GM18517 (cell line): ENCODE measurements around the gene BICD2.

ENCODE experiments used
- ATAC-seq: cut with Tn5 transposase; IDR thresholded peaks from one replicate; pipeline ENCODE4 v1.9.1; 2021; ENCODE audit warnings: mild to moderate bottlenecking, moderate library complexity; ENCODE audit not compliant: unreplicated experiment

The BICD2 gene

DNA sequence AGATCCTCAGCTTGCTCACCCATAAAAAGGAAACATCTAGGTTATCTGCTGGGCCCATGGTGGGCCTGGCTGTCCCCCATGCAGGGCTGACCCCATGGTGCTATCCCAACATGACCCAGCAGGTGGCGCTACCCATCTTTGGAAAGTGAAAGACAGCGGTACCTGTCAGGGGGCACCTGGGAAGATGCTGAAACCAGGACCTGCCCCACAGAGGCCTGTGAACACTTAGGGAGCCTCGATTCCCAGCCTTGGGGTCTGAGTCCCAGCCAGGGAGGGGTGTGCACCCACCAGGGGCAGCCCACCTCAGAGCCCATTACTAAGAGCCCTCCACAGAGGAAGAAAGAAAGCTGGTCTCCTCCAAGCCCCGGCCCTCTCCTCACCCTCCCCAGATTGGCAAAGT is 48.1 kb downstream of the BICD2 start:
- ATAC-seq = no peak

DNA sequence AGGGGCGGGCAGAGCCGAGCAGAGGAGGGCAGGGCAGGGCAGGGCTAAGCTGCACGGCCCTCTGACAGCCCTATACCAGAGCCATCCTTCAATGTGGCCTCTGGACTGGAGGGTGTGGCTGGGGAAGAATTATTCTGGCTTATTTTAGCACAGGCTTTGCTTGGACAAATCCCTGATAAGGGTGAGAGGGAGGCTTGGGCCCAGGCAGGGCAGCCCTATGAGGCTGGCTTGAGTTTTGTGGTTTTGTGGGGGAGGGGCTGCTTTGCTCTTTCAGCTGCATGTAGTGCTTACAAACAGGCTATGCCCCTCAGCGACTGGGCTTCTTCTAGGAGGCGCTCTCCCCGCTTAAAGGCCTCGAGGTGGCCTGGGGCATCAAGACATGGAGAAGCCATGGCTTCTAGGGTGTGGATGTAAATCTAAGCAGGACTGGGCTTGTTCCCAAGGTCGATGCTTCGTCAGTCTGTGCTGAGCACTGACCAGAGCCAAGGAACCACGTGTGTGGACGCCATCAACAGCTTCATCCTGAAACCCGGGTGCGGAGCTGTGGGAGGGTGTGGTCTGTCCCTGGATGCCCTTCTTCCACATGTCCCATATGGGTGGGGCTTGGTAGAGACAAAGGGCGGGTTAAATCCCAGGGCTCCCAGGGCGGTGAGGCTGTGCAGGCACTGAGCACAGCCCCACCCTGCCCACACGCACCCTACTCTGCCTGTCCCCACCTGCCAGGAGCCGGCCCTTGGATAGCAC is 49.0 kb downstream of the BICD2 start:
- ATAC-seq = no peak

DNA sequence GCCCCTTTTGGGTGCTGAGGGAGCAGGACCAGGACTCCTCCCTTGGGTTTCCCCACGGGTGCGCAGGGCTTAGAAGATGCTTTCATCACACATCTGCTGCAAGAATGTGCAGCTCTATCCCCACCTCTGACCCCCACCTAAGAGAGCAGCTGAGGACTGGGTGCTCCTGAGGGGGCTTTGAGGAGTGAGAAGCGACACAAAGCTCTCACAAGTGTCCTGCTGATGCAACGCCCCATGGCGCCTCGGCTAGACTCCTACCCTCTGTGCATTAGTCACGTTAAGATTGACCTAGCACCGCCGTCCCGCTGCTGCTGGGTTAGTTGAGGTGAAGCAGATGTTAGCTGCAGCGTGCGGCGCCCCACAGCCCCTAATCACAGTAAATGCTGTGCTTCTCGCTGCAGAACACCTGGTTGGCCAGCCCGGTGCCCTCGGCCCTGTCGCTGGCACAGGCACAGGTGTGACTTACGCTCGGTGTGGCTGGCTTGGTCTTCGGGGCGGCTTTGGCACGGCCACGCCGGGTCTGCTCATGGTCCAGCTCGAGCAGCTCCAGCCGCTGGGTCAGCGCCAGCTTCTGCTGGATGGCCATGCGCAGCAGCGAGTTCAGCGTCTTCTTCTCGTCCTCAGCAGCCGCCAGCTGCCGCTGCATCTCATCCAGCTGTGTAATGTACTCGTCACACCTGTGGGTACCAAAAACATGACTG is 49.7 kb downstream of the BICD2 start:
- no peak for ATAC-seq

DNA sequence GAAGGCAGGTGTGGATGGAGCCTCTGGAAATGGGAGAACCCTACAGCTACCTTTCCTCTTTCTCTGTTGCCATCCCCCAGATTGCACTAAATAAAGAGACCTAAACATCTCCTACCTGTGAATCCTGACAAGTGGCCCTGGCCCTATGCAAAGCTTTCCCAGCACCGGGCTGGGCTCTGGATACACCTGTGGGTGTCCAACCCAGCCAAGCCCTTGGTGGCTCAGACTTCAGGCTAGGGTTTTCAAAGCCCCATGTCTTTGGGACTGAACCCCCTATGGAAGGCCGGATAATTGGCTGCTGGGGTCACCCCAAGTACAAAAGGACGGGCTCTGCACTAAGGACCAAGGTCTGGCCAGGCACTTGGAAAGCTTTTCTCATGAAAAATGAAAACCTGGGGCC is 50.6 kb downstream of the BICD2 start:
- ATAC-seq = no peak

DNA sequence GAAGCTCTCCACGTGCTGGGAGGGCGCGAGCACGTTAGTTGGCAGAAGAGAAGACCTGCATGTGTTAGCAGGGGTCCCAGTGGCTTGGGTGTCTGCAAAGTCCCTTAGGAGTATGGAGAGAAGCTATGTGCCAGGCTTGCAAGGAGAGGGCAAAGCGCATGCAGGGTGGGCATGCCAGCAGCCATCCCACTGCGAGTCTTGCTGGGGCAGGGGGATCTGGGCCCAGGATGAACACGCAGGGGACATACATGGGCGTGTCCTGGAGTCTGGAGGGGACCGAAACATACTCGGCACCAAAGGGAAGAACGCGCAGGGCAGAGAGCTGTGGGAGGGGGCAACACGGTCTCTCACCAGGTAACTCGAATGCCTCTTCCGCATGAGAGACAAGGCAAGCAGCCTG is 51.1 kb downstream of the BICD2 start:
- no peak for ATAC-seq

DNA sequence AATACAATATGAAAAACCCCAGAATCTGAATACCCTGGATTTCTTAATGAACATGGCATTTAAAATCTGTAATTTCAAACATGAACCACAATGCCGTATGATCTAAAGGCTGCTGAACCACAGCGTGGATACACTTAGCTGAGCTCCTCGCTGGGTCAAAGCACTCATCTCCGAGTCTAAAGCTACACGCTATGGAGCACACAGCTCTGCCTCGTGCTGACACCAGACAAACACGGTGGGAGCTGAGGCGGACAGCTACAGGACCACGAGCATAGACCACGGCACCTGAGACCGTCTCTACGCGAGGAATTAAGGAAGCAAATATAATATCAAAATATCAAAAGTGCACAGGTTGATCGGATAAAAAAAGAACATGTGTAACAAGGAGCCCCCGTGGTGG is 51.9 kb downstream of the BICD2 start:
- no peak for ATAC-seq

DNA sequence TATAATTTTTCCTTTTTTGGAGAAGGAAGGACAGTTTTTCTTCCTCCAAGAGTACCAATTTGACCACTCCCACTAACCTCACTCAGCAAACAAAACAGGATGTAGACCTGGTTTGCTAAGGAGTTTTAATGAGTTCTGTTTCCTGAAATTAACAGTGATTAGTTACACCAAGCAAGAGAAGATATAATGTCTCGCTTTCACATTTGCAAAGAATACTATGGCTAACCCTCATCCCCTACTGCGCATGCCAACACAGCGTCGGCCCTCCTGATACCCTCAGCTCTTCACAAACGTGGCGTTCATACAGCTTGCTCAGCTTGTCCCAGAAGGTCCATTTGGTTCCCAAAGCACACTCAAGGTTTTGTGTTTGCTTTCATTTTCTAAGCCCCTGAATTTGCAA is 52.8 kb downstream of the BICD2 start:
- no peak for ATAC-seq

DNA sequence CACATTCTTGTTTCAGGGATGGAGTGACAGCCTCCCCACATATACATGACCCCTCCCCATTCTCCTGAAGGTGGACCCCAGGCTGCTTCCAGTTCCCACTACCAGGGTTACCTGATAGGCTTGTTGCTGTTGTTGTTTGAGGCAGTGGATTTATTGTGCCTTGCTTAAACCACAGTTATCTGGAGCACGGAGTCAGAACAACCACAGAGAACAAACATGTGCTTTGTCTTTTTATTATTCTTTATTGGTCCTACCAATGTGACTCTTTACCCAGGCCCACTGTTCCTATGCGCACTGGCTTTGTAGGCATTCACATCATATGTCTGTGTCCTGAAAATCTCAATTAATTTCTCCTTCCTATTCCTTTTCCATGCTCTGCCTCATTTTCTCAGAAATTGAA is 53.5 kb downstream of the BICD2 start:
- no peak for ATAC-seq

DNA sequence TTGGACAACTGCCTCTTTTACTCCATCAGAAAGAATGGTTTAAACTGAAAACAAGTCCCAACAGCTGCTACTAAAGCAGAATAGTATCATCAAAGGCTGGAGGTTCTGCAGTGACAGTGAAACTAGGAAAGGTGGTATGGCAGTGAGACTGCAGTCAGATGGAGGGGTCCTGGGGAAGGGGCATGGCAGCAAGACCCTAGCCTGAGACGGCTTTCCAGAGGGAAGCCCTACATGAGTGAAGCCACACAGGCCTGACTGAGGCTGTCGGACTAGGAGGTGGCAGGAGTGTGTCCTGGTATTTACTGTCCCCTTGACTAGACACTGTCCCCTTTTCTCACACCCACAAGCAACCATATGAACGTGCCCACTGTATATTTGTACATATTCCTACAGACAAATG is 54.3 kb downstream of the BICD2 start:
- no peak for ATAC-seq

DNA sequence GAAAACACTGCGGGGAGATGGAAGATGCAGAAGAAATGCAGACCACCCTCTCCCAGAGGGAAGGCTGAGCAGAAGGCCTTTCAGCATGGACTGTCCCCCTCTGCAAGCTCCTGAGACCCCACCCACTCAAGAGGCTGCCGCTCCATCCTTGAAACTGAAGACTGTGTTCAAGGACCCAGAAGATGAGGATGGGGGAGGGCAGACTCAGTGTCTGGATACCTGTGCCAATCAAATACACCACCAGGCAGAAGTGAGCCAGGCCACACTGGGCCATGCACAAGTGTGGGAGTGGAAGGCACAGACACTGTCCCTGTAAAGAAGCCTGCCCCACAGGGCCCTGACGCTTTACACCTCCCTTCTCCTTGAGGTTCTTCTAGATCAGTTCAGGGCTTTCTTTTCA is 54.7 kb downstream of the BICD2 start:
- ATAC-seq = no peak

DNA sequence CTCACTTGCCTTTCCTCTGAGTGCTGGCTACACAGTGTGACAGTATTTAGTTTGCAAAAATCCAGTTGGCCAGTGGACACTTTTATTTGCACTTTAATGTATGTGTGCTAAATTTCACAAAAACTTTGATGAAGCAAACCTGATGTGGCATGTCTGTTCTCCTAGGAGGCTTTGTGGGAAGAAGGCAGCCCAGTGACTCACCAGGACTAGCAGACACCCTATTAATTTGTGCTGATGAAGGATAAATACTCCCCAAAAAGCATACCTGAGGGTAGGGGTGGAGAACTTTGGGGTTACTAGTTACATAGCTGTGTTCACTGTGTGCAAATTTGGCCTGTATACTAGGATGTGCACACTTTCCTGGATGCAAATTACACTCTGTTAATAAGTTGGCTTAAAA is 55.4 kb downstream of the BICD2 start:
- ATAC-seq = no peak

DNA sequence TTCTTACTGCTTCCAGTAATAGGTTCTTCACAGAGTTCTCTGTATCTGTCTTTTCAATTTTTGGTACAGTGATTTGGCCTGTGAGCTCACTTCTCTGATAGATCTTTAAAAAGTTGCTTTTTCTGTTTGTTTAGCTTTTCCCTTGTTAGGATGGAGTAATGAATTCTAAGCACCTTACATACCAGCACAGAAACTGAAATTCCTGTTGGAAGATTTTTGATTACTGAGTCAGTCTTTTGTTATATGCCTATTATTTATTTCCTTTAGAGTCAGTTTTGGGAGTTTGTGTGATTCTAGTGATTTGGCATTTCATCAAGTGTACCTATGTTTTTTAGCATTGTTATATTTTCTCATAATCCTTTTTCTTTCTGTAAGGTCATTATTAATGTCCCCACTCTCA is 57.1 kb downstream of the BICD2 start:
- no peak for ATAC-seq

DNA sequence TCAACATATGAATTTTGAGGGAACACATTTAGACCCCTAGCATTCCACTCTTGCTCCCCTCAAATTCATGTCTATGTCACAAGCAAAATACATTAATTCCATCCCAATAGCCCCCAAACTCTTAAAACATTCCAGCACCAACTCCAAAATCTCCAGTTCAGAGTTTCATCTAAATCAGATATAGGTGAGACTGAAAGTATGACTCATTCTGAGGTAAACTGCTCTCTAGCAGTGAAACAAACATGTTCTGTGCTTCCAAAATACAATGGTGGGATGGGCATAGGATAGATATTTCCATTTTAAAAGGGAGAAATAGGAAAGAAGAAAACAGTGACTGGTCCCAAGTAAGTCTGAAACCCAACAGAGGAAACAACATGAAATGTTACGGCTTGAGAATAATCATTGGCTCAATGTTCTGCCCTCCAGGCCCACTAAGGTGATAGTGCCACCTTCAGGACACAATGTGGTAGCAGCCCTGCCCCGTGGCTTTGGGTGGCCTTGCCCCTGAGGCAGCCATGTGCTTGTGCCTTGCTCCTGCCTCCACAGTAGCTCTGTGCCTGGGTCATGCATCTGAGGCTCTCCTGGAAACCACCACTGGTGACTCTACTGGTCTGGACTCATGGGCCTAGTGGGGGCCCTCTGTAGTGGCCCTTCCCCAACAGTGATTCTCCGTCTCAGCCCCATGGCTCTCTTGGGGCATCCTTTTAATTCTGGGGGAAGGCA is 58.3 kb downstream of the BICD2 start:
- peak; percentile 67 for ATAC-seq

DNA sequence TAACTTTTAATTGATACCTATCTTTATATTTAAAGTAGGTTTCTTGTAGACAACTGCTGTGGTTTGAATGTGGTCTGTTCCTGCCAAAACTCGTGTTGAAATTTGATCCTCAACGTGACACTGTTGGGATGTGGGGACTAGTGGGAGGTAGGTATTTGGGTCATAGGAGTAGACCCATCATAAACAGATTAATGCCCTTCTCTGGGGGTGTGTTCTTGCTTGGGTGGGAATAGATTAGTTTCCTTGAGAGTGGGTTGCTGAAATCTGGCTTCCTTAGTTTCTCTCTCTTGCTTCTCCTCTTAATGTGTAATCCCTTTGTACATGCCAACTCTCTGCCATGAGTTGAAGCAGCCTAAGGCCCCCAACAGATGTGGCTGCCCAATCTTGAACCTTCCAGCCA is 60.1 kb downstream of the BICD2 start:
- no peak for ATAC-seq

DNA sequence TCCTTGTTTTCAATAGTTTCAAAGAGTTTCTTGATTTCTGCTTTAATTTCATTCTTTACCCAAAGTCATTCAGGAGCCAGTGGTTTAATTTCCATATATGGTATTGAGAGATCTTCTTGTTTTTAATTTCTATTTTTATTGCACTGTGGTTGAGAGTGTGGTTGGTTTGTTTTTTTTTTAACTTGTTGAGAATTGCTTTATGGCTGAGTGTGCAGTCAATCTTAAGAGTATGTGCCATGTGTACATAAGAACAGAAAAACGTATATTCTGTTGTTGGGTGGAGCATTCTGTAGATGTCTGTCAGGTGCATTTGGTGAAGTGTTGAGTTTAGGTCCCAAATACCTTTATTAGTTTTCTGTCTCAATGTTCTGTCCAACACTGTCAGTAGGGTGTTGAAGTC is 68.0 kb downstream of the BICD2 start:
- ATAC-seq = no peak

DNA sequence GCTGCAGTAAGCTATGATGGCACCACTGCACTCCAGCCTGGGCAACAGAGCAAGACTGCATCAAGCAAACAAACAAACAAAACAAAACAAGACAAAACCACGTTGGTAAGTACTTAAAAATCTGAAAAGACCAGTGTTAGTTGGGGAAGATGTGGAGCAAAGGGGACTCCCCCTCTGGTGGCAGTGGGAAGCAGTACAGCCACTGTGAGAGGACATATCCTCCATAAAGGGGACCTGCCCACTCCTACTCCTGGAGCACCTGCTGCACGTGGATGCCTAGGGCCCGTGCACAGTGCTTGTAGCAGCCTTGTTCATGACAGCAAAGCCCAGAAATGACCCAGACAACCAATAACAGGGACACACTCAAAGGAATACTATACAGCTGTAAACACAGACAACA is 77.7 kb downstream of the BICD2 start:
- no peak for ATAC-seq

DNA sequence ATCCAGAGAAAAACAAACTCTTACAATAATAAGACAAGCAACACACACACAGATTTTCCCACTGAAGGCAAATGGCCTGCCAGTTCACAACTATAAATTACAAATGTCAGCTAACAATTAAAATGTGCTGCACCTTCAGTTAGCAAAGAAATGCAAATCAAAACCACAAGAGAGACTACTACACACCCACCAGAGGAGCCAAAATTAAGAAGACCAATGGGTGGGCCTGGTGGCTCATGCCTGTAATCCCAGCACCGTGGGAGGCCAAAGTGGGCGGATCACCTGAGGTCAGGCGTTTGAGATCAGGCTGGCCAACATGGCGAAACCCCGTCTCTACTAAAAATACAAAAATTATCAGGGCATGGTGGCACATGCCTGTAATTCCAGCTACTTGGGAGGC is 79.6 kb downstream of the BICD2 start:
- ATAC-seq = no peak

DNA sequence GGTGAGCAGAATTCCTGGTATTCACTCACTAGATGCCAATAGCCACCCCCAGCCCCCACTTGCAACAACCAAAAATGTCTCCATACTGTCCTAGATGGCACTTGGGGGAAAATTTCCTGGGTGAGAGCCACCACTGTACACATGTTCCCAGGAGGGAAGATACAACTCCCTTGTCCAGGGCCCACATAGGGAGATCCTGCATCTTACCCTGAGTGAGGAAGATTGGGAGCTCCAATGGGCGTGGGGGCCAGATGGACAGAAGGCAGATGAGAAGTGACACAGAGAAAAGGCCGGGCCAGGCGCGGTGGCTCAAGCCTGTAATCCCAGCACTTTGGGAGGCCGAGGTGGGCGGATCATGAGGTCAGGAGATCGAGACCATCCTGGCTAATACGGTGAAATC is 82.4 kb downstream of the BICD2 start:
- ATAC-seq = no peak

DNA sequence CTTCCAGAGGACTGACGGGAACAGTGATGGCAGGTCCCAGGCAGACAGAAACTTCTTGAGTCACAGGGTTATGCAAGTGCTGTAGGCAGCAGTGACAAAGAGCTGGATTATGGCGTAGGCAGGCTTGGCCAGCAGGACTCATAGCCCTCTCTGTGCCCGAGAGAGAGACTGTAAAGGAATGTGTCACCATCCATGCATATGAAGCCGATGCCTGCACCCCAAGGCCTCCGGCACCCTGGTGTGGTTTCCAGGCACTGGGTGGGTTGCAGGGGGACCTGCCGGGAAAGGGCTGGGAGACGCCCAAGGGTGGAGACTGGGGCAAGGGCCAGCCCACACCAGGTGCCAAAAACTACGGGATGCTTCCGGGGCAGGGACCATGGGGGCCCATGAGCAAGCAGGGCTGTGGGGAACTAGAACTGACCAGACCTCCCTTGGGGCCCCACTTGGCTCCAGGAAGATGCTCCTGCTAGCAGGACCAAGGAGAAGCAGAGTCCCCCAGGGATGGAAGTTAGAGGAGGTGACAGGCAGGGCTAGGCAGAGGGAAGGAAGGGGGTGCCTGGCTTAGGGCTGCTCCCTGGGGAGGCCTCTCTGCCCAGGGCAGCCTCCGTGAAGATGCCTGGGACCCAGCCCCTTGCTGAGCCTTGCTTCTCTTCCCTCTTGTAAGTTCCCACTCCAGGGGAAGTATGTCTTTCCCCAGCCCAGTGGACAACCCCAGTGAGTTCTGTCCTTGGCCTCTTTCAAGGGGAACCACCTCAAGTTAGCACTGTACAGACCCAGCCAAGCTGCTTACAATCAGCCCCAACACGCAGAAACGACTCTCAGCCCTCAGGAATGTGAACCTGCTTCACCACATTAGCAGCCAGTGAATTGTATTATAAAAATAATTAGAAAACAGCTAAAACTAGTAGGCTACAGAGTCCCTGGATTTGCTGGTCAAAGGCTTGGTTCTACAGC is 84.2 kb downstream of the BICD2 start:
- no peak for ATAC-seq

DNA sequence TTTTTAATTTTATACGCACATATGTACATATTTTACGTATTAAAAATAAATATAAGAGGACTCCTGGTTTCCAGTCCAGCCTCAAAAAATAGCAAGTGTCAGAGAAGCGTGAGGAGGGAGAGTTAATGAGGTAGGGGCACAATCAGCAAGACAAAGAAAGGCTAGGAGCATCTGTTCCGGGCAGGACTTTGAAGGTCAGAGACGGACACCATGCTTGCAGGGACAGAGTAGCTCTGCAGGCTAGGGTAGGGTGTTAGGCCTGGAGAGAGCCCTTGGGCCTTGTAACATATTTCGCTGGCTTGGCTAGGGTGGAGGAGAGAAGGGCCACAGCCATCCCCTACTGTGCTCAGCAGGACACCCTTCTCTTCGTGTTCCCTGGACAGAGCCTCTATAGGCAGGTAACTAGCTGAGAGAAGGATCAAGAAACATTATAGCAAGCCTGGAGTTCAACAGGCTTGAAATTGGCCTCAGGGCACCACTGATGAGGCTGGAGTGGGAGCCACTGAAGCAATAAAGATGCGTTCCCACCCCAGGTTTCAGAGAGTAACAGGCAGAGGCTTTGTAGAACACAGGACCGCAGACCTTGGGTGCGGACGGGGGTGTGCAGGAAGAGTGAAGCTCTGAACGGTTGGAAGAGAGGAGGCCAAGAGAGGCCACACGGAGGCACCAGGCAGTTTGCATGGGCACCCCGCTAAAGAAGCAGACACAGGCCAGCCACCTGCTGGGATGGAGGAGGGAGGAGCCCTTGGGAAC is 85.0 kb downstream of the BICD2 start:
- ATAC-seq = no peak
